Activated CD4-positive, alpha-beta T cell treated with anti-CD3 and anti-CD28 coated beads, Interleukin-2, amount 50 U/mL, for 24 hours (primary cell): ENCODE measurements around the gene INHBB.
"Not testable (repeated sequence)": the region's sequence is repeated elsewhere in the genome, so short reads cannot be mapped to it uniquely, and the experiment has no call there.

Experiments used
- DNase-seq, 2 donors: peaks; one replicate each; pipeline ENCODE4 v3.0.0-alpha.2; 2020; ENCODE audit warnings: low read depth in 1 of 2, low spot score in 1 of 2

The INHBB gene

GRCh38 chr2:120378605-120379004, 32.7 kb downstream of the INHBB start:
- DNase-seq, result no peak

DNA sequence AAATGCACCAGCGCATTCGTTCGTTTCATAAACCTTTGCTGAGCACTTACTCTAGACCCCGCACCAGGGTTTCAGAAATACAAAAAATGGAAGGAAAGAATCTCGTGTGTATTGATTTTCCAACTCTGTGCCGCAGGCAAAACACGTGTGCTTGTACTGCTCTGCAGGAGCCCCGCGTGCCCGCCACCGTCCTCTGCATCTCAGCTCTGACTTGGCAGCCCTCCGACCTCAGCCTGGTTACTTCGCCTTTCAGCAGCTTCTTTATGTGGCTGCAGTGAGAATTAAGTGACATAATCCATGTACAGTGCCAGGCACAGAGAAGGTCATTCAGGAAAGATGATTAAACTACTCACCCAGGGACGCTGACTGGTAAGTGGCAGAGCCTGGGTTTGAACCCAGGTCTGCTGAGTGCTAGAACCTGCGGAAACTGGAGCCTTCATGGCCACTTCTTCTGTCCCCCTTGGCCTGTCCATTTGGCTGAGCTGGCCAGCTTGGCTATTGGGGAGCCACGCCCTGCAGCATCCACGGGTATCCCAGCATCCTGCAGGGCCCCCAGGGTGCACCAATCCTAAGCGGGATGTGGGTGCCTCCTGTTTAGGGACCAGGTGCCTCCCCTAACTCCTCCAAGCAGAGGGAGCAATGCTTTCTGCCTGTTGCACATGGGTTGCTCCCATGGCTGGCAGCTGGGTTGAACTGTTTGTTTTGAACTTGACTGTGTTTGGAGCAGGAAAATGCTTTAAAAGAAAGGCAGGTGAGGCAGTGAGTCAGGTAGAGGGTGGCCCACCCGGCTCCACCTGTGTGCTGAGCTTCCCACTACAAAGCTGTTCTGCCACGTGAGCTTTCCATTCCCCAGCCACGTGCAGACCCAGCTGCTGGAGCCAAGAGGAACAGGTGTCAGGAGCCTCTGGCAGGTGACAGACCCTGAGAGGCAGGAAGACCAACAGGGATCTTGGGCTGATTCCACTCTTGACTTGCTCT, 34.3 kb downstream of the INHBB start:
- no peak for DNase-seq

DNA sequence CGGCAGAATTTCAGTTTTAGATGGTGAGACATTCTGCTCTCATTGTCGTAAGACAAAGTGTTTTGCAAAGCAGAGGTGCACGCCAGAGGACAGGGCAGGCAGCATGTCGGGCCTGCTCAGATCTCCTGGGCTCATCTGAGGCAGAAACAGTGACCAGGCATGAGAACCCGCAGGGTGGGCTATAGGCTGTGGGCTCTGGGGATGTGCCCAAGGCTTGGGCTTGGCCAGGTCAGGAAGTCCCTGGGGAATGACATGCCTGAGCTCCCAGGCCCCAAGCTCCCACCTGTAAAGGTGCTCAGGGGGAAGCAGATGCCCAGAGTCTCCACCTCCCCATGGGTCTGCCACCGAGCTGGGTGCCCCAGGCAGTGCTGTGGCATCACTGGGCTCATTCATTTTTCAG, 35.3 kb downstream of the INHBB start:
- no peak for DNase-seq

DNA sequence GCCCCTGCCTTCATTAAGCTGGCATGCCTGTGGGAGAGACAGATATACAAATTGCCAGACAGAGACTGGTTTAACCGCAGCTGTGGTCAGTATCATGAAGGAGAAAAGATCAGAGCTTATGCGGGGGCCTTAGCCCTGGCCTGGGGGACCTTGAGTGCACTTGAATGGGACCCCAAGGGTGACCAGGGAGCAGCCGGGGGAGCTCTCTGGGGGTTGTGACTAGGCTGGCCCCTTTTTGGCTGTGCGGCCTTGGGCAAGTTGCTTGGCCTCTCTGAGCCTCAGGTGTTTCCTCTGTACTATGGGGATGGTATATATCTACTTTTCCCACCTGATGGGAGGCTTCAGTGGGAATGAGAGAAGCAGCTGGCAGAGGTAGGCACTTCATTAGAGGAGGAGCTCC, 35.7 kb downstream of the INHBB start:
- DNase-seq, result no peak

DNA sequence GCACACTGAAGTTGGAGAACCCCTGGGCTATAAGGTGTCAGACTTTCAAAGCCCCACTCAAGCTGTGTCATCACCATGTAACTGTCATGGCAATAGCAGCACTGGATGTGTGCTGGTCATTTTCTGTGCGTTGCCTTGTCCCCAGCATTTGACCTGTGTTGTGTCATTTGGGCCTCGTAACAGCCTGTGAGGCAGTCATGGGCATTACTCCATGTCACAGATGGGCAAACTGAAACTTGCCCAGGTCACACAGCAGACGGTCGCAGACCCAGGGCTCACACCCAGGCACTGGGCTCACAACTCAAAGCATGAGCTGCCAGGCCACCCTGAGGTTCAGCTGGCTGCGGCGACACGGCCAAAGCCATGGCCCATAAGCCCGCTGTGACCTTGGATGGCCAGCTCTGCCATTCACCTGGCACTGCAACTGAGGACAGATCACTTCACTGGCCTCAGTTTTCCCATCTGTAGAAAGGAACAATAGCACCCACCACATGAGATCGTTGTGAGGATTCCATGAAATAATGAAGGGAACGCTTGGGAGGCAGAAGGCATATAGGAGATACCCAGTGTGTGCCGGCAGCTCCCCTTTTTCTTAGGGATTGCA, 36.7 kb downstream of the INHBB start:
- DNase-seq, result no peak

DNA sequence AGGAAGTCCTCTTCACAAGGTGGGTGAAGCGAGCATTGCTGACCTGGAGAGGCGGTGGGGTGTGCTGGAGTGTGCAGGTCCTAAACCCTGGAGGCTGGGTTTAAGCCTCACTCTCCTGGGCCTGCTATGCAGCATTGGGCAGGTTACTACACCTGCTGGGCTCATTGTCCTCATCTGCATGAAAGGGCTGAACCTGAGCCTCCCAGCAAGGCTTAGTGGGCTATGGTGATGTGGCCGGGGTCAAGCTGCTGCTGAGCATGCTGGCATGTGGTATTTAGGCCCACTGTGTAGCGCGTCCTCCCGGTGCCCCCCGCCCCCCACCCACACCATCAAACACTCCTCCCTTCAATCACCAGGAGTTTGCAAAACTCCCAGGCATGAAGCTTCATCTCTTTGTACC, 37.3 kb downstream of the INHBB start:
- no peak for DNase-seq

DNA sequence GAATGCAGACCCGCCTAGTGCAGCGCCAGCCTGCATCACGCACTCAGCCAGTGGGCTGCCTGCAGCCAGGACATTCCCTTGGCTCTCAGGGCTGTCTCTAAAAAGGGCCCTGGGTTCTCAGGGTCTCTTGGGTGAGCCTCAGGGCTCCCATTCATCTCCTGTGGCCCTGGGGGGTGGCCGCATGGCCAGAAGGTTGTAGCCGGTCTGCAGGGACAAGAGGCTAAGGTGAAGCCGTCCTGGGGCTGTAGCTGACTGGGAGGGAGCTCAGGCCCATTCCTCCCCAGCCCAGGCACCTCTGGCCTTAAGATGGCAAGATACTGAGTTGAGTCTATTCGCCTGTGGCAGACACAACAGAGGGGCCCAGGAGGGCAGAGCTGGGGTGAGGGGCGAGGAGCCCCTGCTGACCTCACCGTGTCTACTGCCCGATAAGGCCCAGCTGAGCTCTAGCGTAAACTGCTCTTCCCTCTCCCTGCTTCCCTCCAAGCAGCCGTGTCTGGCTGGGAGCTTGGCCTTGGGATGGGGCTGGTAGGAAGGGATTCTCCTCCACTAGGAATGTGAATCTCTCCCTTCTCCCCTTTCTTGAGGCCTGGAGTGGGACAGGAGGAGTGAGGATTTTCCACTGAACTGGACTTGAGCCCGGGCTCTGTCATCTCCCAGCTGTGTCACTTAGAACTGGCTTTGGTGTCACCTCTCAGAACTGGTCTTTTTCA, 37.9 kb downstream of the INHBB start:
- no peak for DNase-seq

DNA sequence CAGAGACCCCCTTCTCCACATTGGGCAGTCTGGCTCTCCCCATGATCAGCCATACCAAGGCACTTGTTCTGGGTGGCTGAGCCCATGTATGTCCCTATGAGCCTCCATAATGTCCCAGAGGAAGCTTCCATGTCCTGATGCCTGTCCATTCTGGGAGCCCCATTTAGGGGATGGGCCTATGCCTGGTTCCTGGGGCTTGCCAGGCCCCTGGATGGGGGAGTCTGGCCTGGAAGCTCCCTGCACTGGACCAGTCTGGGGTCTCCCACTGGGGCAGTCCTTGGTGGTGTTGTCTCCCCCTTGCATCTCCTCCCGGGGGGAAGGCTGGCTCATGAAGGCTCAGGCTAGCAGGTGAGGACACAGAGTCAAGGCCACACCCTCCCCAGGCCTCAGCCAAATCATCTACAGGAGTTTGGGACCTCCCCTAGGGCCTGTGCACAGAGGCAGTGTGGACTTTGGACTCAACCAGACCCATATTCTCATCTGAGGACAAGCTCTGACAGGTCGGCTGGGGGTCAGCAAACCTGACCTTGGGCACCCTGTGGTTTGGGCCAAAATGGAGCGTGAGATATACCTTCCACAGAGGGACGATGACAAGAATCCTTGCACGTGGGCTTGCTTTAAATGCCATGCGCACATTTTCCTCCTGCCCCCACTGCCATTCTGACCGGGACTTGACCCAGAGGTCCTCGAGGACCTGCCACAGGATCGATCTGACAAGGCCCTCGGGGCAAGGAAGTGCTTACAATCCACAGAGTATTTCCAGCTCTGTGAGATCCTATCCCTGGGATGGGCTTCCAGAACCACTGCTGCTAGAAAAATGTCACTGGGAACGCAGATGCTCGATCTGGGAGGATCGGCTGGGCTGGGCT, 38.8 kb downstream of the INHBB start:
- no peak for DNase-seq

DNA sequence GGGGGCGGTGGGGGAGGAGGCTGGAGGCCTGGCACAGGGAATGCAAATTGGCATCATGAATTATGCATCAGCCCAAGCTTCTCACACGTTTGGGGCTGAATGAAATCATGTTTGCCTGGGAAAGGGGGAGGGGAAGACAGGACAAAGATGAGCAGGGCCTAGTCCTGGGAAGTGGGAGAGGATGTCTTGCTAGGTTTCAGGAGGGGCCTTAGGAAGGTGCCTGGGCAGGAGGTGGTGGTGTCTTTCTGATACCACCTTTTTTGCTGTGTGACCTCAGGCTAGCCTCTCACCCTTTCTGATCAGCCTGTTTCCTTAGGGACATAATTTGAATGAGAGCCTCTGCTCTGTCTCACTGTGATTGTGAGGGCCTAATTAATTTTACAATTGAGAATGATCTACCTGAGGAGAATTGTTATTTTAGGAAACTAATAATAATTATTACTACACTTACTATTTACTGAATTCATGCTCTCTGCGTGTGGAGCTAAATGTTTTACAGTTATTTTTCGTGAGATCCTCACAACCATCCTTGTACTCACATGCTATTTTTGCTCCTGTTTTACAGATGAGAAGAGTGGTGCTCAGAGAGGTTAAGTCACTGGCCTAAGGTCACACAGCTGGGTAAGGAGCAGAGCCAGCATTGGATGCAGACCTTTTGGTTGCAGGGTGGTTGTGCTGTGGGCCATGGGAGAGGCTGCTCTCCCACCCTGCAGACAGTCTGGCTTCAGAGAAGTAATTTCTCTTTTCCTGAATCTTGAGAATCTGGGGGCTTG, 39.6 kb downstream of the INHBB start:
- DNase-seq, result no peak

DNA sequence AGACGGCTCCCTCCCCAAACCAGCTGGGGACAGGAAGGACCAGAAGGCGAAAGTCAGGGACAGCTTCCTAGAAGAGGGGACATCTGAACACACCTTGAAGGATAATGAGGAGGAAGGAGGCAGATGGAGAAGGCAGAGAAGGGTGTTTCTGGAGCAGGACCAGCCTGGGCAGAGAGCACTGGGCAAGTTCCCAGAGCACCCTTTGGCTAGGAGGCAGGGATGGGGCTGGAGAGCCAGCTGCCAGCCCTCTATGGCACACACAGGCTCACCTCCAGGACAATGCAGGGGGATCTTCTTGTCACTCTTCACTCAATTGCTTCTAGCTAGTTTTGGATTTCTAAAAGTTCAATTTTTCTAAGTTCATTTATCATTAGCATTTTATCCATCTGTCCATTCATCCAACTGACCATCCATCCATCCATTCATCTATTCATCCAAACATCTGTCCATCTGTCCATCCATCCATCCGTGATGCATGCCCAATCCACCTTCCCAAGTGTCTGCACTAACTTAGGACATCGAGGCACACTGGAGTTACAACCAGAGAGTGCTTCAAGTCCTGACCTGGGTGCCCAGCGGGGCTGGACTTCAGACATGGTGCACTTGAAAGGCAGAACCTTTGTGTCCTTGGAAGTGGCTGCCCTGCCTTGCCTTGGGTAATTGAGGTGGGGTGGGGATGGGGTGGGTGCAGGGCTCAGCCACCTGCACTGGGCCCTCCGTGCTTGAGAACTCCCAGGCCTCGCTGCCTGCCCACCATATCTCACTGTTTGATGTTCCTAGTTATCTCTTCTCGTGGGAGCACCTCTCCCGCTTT, 42.5 kb downstream of the INHBB start:
- DNase-seq, result no peak

DNA sequence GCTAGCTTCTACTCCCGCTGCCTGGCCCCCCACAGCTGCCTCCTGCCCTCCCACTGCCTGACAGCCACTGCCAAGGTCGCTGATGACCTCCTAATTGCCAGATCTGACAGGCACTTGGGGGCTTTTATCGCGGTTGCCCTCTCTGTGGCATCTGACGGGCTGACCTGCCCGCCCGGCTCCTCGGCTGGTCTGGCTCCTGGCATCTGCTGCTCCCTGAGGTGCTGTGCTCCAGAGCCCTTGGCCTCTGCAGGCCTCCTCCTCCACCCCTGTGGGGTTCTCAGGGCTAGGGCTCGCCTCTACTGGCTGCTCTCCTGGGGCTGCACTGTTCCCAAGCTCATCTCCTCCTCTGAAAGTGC, 43.1 kb downstream of the INHBB start:
- DNase-seq, result no peak

DNA sequence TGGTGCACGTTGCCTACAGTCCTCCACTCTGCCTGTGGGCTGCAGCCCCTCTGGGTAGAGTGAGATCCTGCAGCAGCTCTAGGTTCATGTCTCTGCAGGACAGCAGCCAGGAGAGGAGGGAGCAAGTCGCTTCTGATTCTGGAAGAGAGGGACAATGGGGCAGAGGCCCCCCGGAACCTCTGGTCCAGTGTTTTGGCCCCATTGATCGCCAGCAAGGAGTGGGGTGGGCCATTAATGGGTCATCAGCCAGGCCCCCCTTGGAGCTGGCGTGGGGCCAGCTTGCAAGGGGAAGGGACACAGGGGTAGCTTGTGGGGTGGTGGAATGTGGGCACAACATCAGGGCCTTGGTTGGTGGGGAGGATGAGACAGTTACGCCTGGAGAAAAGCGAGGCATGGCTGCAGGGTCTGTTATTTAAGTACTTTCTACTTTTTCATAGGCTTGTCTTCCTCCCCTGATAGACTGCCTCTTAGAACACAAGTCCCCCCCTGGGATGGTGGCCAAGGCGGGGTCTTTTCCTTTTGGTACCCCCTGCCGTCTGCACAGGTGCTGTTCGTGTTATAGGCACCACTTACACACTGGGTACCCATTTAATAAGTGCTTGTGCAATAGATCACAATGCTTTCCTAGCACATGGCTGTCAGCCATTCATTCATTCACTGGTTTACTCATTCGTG, 44.6 kb downstream of the INHBB start:
- DNase-seq, result no peak

DNA sequence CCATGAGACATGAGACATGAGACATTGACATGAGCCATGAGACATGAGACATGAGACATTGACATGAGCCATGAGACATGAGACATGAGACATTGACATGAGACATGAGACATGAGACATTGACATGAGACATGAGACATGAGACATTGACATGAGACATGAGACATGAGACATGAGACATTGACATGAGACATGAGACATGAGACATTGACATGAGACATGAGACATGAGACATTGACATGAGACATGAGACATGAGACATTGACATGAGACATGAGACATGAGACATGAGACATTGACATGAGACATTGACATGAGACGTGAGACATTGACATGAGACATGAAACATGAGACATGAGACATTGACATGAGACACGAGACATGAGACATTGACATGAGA, 45.4 kb downstream of the INHBB start:
- DNase-seq, result not testable (repeated sequence)

- no peak for DNase-seq
Observed at GRCh38 chr2:120391911-120392665, 46.2 kb downstream of the INHBB start.

GRCh38 chr2:120392923-120393322, 47.0 kb downstream of the INHBB start:
- DNase-seq, result no peak

GRCh38 chr2:120393456-120393855, 47.5 kb downstream of the INHBB start:
- no peak for DNase-seq

DNA sequence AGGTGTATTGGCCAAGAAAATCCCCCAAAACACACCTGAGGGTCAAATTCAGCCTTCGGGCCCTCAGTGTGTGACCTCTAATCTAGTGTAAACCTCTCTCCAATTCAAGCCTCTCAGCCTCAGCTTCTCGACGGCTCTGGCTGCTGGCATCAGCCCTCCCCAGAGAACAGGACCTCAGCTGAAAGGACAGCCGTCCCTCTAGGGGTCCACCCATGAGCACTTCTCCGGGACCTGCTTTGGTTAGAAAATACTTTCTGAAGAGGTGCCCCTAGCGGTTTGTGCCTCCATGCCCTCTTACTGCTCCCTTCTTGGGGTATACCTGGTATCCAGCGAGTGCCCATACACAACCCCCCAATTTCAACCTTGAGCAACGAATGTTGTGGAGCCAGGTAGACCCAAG, 48.8 kb downstream of the INHBB start:
- DNase-seq, result no peak
